Endothelial cell of umbilical vein (primary cell): Measurements from ENCODE around the gene ARMC7. TPM values are rescaled to one million over a fixed set of nuclear protein-coding genes. Genes with fewer than 3 reads are reported as not detected.

Source experiments
- BruUV-seq: library from RNA; stranded (reverse); fragments of 400-500 nt; replicated peaks from 2 replicates; lab custom pipeline; 2021; lab: Mats Ljungman, UMichigan
- CTCF ChIA-PET: fragments of 300-600, 350-600 bp; sonication (Branson Sonifier 250); formaldehyde crosslinking; loops from one replicate; lab custom pipeline; 2021; ENCODE audit warnings: antibody characterized with exemption, inconsistent platforms; lab: Charles Lee
- POLR2A ChIA-PET: fragments of 300-600, 350-600 bp; sonication (Branson Sonifier 250); formaldehyde crosslinking; loops from one replicate; lab custom pipeline; 2021; ENCODE audit warnings: antibody characterized with exemption, inconsistent platforms; lab: Charles Lee
- DNase-seq: peaks from one replicate; pipeline ENCODE4 v3.0.0-alpha.2; 2011; ENCODE audit warnings: low read depth, low spot score
- FAIRE-seq: peaks from 2 replicates; lab custom pipeline; 2011; peaks lifted over from hg19 to GRCh38; lab: Jason Lieb, UNC
- H2AFZ ChIP-seq: 2 replicates; pipeline ENCODE4 v1.6.0; 2012; ENCODE audit warnings: low read depth, low read length, control low read depth, inconsistent platforms
- H3K27ac ChIP-seq: 2 replicates; pipeline ENCODE4 v1.5.1; 2011; ENCODE audit warnings: low read depth, mild to moderate bottlenecking, control low read depth, low read length, moderate library complexity; ENCODE audit not compliant: insufficient read depth
- H3K27me3 ChIP-seq, 2 experiments: 2 replicates each; pipeline versions ENCODE4 v1.6.0 to v1.6.1; 2011; ENCODE audit warnings: low read length in 2 of 2, mixed read lengths in 1 of 2; ENCODE audit not compliant: control insufficient read depth in 2 of 2, insufficient read depth in 2 of 2
- H3K36me3 ChIP-seq, 2 experiments: 2 replicates in 1 of 2; 3 replicates in 1 of 2; pipeline ENCODE4 v1.5.1; 2011; ENCODE audit warnings: low read length in 2 of 2, mild to moderate bottlenecking in 1 of 2, moderate library complexity in 1 of 2; ENCODE audit not compliant: control insufficient read depth in 2 of 2, insufficient read depth in 2 of 2; ENCODE audit errors: extremely low read depth in 1 of 2
- H3K4me1 ChIP-seq: 3 replicates; pipeline ENCODE4 v1.5.1; 2011; ENCODE audit warnings: mild to moderate bottlenecking, low read length; ENCODE audit not compliant: control insufficient read depth, insufficient read depth; ENCODE audit errors: extremely low read depth
- H3K4me2 ChIP-seq: 2 replicates; pipeline ENCODE4 v1.6.1; 2011; ENCODE audit warnings: low read length, control low read depth, mixed read lengths; ENCODE audit not compliant: insufficient read depth
- H3K4me3 ChIP-seq, 3 experiments: fragments of 200-600 bp in 1 of 3; sonication (generic), shearing (Covaris generic) in 1 of 3; replicated peaks in 1 of 3; 2 replicates each; pipeline ENCODE4 v1.5.1; 2011 to 2016; ENCODE audit warnings: control low read depth in 3 of 3, low read length in 3 of 3, mild to moderate bottlenecking in 2 of 3, inconsistent platforms in 1 of 3, low read depth in 1 of 3, moderate library complexity in 1 of 3; ENCODE audit not compliant: insufficient read depth in 1 of 3
- H3K79me2 ChIP-seq: 2 replicates; pipeline ENCODE4 v1.6.0; 2012; ENCODE audit warnings: low read length, inconsistent platforms; ENCODE audit not compliant: control insufficient read depth, insufficient read depth
- H3K9ac ChIP-seq: replicated peaks from 2 replicates; pipeline ENCODE3; 2011; ENCODE audit warnings: low read length, control low read depth; ENCODE audit not compliant: insufficient read depth; ENCODE audit errors: extremely low read depth
- H3K9me1 ChIP-seq: replicated peaks from 3 replicates; pipeline ENCODE4 v1.6.0; 2011; ENCODE audit warnings: mild to moderate bottlenecking, low read length; ENCODE audit not compliant: control insufficient read depth, insufficient read depth; ENCODE audit errors: extremely low read depth
- H3K9me3 ChIP-seq: replicated peaks from 2 replicates; pipeline ENCODE4 v1.5.1; 2012; ENCODE audit warnings: low read length, inconsistent platforms; ENCODE audit not compliant: control insufficient read depth, insufficient read depth
- H4K20me1 ChIP-seq: replicated peaks from 2 replicates; pipeline ENCODE3; 2011; ENCODE audit warnings: mild to moderate bottlenecking, low read length; ENCODE audit not compliant: control insufficient read depth, insufficient read depth; ENCODE audit errors: extremely low read depth
- CTCF ChIP-seq, 2 donors: IDR thresholded peaks; 1 replicate in 1 of 2; 2 replicates in 1 of 2; pipeline ENCODE4 v1.5.1; 2011; ENCODE audit warnings: low read length in 2 of 2, mild to moderate bottlenecking in 2 of 2, moderate library complexity in 2 of 2, control low read depth in 1 of 2, inconsistent platforms in 1 of 2, low read depth in 1 of 2; ENCODE audit not compliant: insufficient read depth in 1 of 2; ENCODE audit errors: extremely low read depth in 1 of 2
- EZH2 ChIP-seq: IDR thresholded peaks from 2 replicates; pipeline ENCODE4 v1.6.1; 2012; ENCODE audit warnings: borderline replicate concordance, low read depth, mild to moderate bottlenecking, moderate library complexity, low read length, inconsistent platforms; ENCODE audit not compliant: severe bottlenecking
- FOS ChIP-seq: IDR thresholded peaks from 2 replicates; pipeline ENCODE4 v1.6.1; 2011; ENCODE audit warnings: mild to moderate bottlenecking, low read length, moderate library complexity, borderline replicate concordance; ENCODE audit not compliant: insufficient read depth
- GATA2 ChIP-seq: IDR thresholded peaks from 2 replicates; pipeline ENCODE4 v1.7.0; 2011; ENCODE audit warnings: low read depth, mild to moderate bottlenecking, moderate library complexity, mixed read lengths, low read length; ENCODE audit not compliant: insufficient read length, insufficient read depth
- JUN ChIP-seq: IDR thresholded peaks from 2 replicates; pipeline ENCODE4 v1.6.1; 2011; ENCODE audit warnings: borderline replicate concordance, low read depth; ENCODE audit not compliant: insufficient read length, insufficient read depth
- MAX ChIP-seq: IDR thresholded peaks from 2 replicates; pipeline ENCODE4 v1.6.1; 2011; ENCODE audit not compliant: insufficient read depth, insufficient read length
- MYC ChIP-seq: IDR thresholded peaks from one replicate; pipeline ENCODE4 v1.6.1; 2011; ENCODE audit warnings: mild to moderate bottlenecking, low read depth, low read length
- POLR2A ChIP-seq: IDR thresholded peaks from 2 replicates; pipeline ENCODE4 v1.6.1; 2012; ENCODE audit warnings: low read depth, mild to moderate bottlenecking, control low read depth, low read length
- POLR2AphosphoS5 ChIP-seq: IDR thresholded peaks from 2 replicates; pipeline ENCODE4 v1.6.1; 2012; ENCODE audit warnings: low read depth, mild to moderate bottlenecking, control low read depth, low read length, moderate library complexity; ENCODE audit not compliant: insufficient read depth
- dilution Hi-C: fragments of 300-500 bp; cut with MboI; formaldehyde crosslinking; loops from one replicate; pipeline ENCODE4 v1.15.0; 2019; ENCODE audit warnings: low sequenced_read_pairs; ENCODE audit not compliant: extremely low pct_ligation_motif_present
- intact Hi-C: fragments of 100-400 bp; cut with micrococcal nuclease; formaldehyde crosslinking; loops from one replicate; pipeline ENCODE4 v1.10.0; 2022
- polyA plus RNA-seq, 4 experiments: library from polyadenylated mRNA; depleted of rRNA in 3 of 4; stranded (reverse) in 3 of 4; unstranded in 1 of 4; fragments of >200 nt; gene quantifications; 2 replicates each; pipeline versions ENCODE4 v1.2.1 to v1.2.3, GENCODE V29; 2011 to 2012; ENCODE audit warnings: missing spikeins in 1 of 4
- small RNA-seq: library from RNA; depleted of rRNA; stranded (forward); fragments of <200 nt; gene quantifications from one replicate; pipeline ENCODE3, GENCODE V24; 2012; ENCODE audit warnings: low replicate concordance, low read depth; ENCODE audit not compliant: insufficient read depth, insufficient read length
- total RNA-seq: library from RNA; stranded (reverse); gene quantifications from 2 replicates; pipeline ENCODE4 v1.2.3, GENCODE V29; 2021

The ARMC7 gene
- total and polyA plus RNA-seq, 2 donors (not counting 3 experiments of a cell fraction or from before 2014, with no cell fraction given), result 11.8 to 15.7 TPM

GRCh38 chr17:75178453-75178852 lies 68.7 kb downstream of the ARMC7 start:
- POLR2A ChIA-PET, result no interaction called here
- CTCF ChIA-PET, result no interaction called here
- no peak for FAIRE-seq

More at GRCh38 chr17:75178453-75178852, 68.7 kb downstream of the ARMC7 start:
- H2AFZ ChIP-seq, result no peak overlapping the region
- no peak overlapping the region for H3K4me2 ChIP-seq
- BruUV-seq, result no TSS peak
- dilution Hi-C loops, result no loop called here
- H3K9me1 ChIP-seq, result no peaks in the 10 kb centered on the region
- peaks cover 14 to 25% of the 10 kb centered on the region in 2 experiments for H3K36me3 ChIP-seq
- no peak overlapping the region for H3K27ac ChIP-seq
- no peak overlapping the region for H3K9ac ChIP-seq
- peaks cover 10% of the 10 kb centered on the region for H3K4me1 ChIP-seq
- H3K79me2 ChIP-seq, result peaks cover 67% of the 10 kb centered on the region
- no peaks in the 10 kb centered on the region for H3K9me3 ChIP-seq
- no peak overlapping the region for H3K4me3 ChIP-seq
- intact Hi-C loops, result no loop called here
- TF ChIP-seq JUN (no peak), FOS (no peak), EZH2 (no peak), MAX (no peak), POLR2AphosphoS5 (no peak), CTCF (IDR thresholded peaks at IDR 0.05; ENCODE audit: extremely low read depth in 1 of 2, insufficient read depth in 1 of 2, low read depth in 1 of 2, low read length in 2 of 2) (no peak), POLR2A (no peak), MYC (no peak), GATA2 (no peak)
- H4K20me1 ChIP-seq, result peaks cover 5% of the 10 kb centered on the region
- H3K27me3 ChIP-seq, result no peaks in the 10 kb centered on the region
- DNase-seq, result no peak

Small RNAs within 50 kb of the gene (small RNA-seq; reads per million reads assigned to genes)
- gene AC111186.1, result not detected
- not detected for gene RF00019

Other genes starting within 250 kb of the ARMC7 start
- 30.9 and 33.4 TPM in 2 replicates for gene FDXR, start 237.0 kb upstream of the ARMC7 start, total RNA-seq
- 19.7 and 20.4 TPM in 2 replicates for gene FDXR, start 237.0 kb upstream of the ARMC7 start, polyA plus RNA-seq
- not detected in 2 replicates for gene FADS6, start 216.3 kb upstream of the ARMC7 start, total RNA-seq
- gene FADS6, start 216.3 kb upstream of the ARMC7 start, polyA plus RNA-seq, result not detected in 2 replicates
- not detected in 2 replicates for gene USH1G, start 186.7 kb upstream of the ARMC7 start, total RNA-seq
- not detected in 2 replicates for gene USH1G, start 186.7 kb upstream of the ARMC7 start, polyA plus RNA-seq
- not detected in 2 replicates for gene OTOP2, start 185.7 kb upstream of the ARMC7 start, total RNA-seq
- gene OTOP2, start 185.7 kb upstream of the ARMC7 start, polyA plus RNA-seq, result not detected in 2 replicates
- not detected in 2 replicates for gene OTOP3, start 174.1 kb upstream of the ARMC7 start, total RNA-seq
- not detected in 2 replicates for gene OTOP3, start 174.1 kb upstream of the ARMC7 start, polyA plus RNA-seq
- 36.8 and 41.4 TPM in 2 replicates for gene HID1, start 137.2 kb upstream of the ARMC7 start, total RNA-seq
- gene HID1, start 137.2 kb upstream of the ARMC7 start, polyA plus RNA-seq, result 53.3 and 63.4 TPM in 2 replicates
- 34.9 and 36.7 TPM in 2 replicates for gene CDR2L, start 122.3 kb upstream of the ARMC7 start, total RNA-seq
- 22.2 and 23.1 TPM in 2 replicates for gene CDR2L, start 122.3 kb upstream of the ARMC7 start, polyA plus RNA-seq
- 38.0 and 38.8 TPM in 2 replicates for gene MRPL58, start 97.3 kb upstream of the ARMC7 start, total RNA-seq
- 28.7 and 43.7 TPM in 2 replicates for gene MRPL58, start 97.3 kb upstream of the ARMC7 start, polyA plus RNA-seq
- gene ATP5PD, start 63.0 kb upstream of the ARMC7 start, total RNA-seq, result 200 and 202 TPM in 2 replicates
- gene ATP5PD, start 63.0 kb upstream of the ARMC7 start, polyA plus RNA-seq, result 176 and 182 TPM in 2 replicates
- 20.6 and 23.2 TPM in 2 replicates for gene KCTD2, start 62.7 kb upstream of the ARMC7 start, total RNA-seq
- gene KCTD2, start 62.7 kb upstream of the ARMC7 start, polyA plus RNA-seq, result 24.3 and 24.8 TPM in 2 replicates
- 16.4 and 17.4 TPM in 2 replicates for gene SLC16A5, start 22.0 kb upstream of the ARMC7 start, total RNA-seq
- gene SLC16A5, start 22.0 kb upstream of the ARMC7 start, polyA plus RNA-seq, result 23.3 and 31.9 TPM in 2 replicates
- gene NT5C, start 21.8 kb downstream of the ARMC7 start, total RNA-seq, result 32.6 and 39.2 TPM in 2 replicates
- gene NT5C, start 21.8 kb downstream of the ARMC7 start, polyA plus RNA-seq, result 29.1 and 38.0 TPM in 2 replicates
- 352 and 364 TPM in 2 replicates for gene JPT1, start 44.5 kb downstream of the ARMC7 start, total RNA-seq
- gene JPT1, start 44.5 kb downstream of the ARMC7 start, polyA plus RNA-seq, result 143 and 212 TPM in 2 replicates
- 424 and 437 TPM in 2 replicates for gene SUMO2, start 73.0 kb downstream of the ARMC7 start, total RNA-seq
- gene SUMO2, start 73.0 kb downstream of the ARMC7 start, polyA plus RNA-seq, result 62.0 and 75.6 TPM in 2 replicates
- gene NUP85, start 95.7 kb downstream of the ARMC7 start, total RNA-seq, result 98.3 and 105 TPM in 2 replicates
- gene NUP85, start 95.7 kb downstream of the ARMC7 start, polyA plus RNA-seq, result 116 and 120 TPM in 2 replicates
- 39.2 and 62.9 TPM in 2 replicates for gene GGA3, start 151.6 kb downstream of the ARMC7 start, total RNA-seq
- 41.2 and 41.6 TPM in 2 replicates for gene GGA3, start 151.6 kb downstream of the ARMC7 start, polyA plus RNA-seq
- gene MRPS7, start 151.9 kb downstream of the ARMC7 start, total RNA-seq, result 65.7 and 79.8 TPM in 2 replicates
- 74.8 and 82.8 TPM in 2 replicates for gene MRPS7, start 151.9 kb downstream of the ARMC7 start, polyA plus RNA-seq
- 12.3 and 12.4 TPM in 2 replicates for gene MIF4GD, start 161.3 kb downstream of the ARMC7 start, total RNA-seq
- 35.7 and 37.1 TPM in 2 replicates for gene MIF4GD, start 161.3 kb downstream of the ARMC7 start, polyA plus RNA-seq
- gene SLC25A19, start 179.5 kb downstream of the ARMC7 start, total RNA-seq, result 16.8 and 20.9 TPM in 2 replicates
- 20.0 and 20.6 TPM in 2 replicates for gene SLC25A19, start 179.5 kb downstream of the ARMC7 start, polyA plus RNA-seq